Keratinocyte (primary cell): ENCODE measurements around the gene PRKCH.

Source experiments
- CTCF ChIP-seq, 3 experiments: IDR thresholded peaks in 1 of 3; conservative IDR thresholded peaks in 1 of 3; optimal IDR thresholded peaks in 1 of 3; 2 replicates in 2 of 3; 3 replicates in 1 of 3; pipeline versions ENCODE3 to v1.5.1; 2011; ENCODE audit warnings: low read length in 3 of 3, mild to moderate bottlenecking in 3 of 3, moderate library complexity in 2 of 3, control low read depth in 1 of 3, inconsistent platforms in 1 of 3; ENCODE audit not compliant: insufficient read depth in 2 of 3; ENCODE audit errors: extremely low read depth in 1 of 3
- EZH2 ChIP-seq: IDR thresholded peaks from one replicate; pipeline ENCODE4 v1.6.1; 2012; ENCODE audit warnings: inconsistent platforms, mild to moderate bottlenecking, low read length, moderate library complexity

- TF ChIP-seq EZH2 (no peak), CTCF (optimal IDR thresholded peaks at IDR 0.05 in 1 of 3, IDR thresholded peaks at IDR 0.05 in 1 of 3, conservative IDR thresholded peaks at IDR 0.05 in 1 of 3; ENCODE audit: extremely low read depth in 1 of 3, insufficient read depth in 2 of 3, low read length in 3 of 3) (peak in 2 of 3 experiments; percentile 50 to 56)
Measured at GRCh38 chr14:61296719-61297502, 24.5 kb upstream of the PRKCH start.
